GM21360 (cell line): ENCODE measurements around the gene PCNX4.
A peak's percentile ranks its signal among the peaks of the same experiment; 100 is the strongest.

Source experiments
- ATAC-seq: cut with Tn5 transposase; IDR thresholded peaks from one replicate; pipeline ENCODE4 v1.9.1; 2021; ENCODE audit warnings: mild to moderate bottlenecking, moderate library complexity; ENCODE audit not compliant: unreplicated experiment

The PCNX4 gene

GRCh38 chr14:60170948-60171347 is 79.2 kb downstream of the PCNX4 start:
- ATAC-seq: no peak

- no peak for ATAC-seq
These were observed 80.0 kb downstream of the PCNX4 start for GRCh38 chr14:60171690-60172089.

GRCh38 chr14:60174352-60175254 is 82.9 kb downstream of the PCNX4 start:
- ATAC-seq: no peak

- ATAC-seq: no peak
These were observed 83.7 kb downstream of the PCNX4 start for GRCh38 chr14:60175255-60175902.

GRCh38 chr14:60178164-60178563 is 86.4 kb downstream of the PCNX4 start:
- ATAC-seq: no peak

GRCh38 chr14:60178820-60179219 is 87.1 kb downstream of the PCNX4 start:
- no peak for ATAC-seq

- ATAC-seq: no peak
These were observed 87.7 kb downstream of the PCNX4 start for GRCh38 chr14:60179431-60179869.

- ATAC-seq: no peak
These were observed 91.4 kb downstream of the PCNX4 start for GRCh38 chr14:60183138-60183537.

GRCh38 chr14:60183741-60184140 is 92.0 kb downstream of the PCNX4 start:
- ATAC-seq: peak; percentile 52

GRCh38 chr14:60184146-60184904 is 92.6 kb downstream of the PCNX4 start:
- ATAC-seq: peak; percentile 33

GRCh38 chr14:60184905-60185555 is 93.3 kb downstream of the PCNX4 start:
- no peak for ATAC-seq

GRCh38 chr14:60188115-60188514 is 96.4 kb downstream of the PCNX4 start:
- no peak for ATAC-seq

- no peak for ATAC-seq
These were observed 97.0 kb downstream of the PCNX4 start for GRCh38 chr14:60188696-60189095.

GRCh38 chr14:60189923-60190840 is 98.5 kb downstream of the PCNX4 start:
- ATAC-seq: no peak

- no peak for ATAC-seq
These were observed 103.6 kb downstream of the PCNX4 start for GRCh38 chr14:60195179-60195810.

GRCh38 chr14:60196291-60196690 is 104.6 kb downstream of the PCNX4 start:
- no peak for ATAC-seq

- ATAC-seq: no peak
These were observed 106.0 kb downstream of the PCNX4 start for GRCh38 chr14:60197629-60198303.

GRCh38 chr14:60199321-60199720 is 107.6 kb downstream of the PCNX4 start:
- no peak for ATAC-seq
